Ascending aorta (tissue), 2 donors: ENCODE data around the gene METTL22. TPM values are rescaled to one million over a fixed set of nuclear protein-coding genes. Genes with fewer than 3 reads are reported as not detected.

Experiments
- DNase-seq, 2 donors: peaks; one replicate each; pipeline ENCODE4 v3.0.0-alpha.2; 2019; ENCODE audit warnings: low spot score in 2 of 2
- H3K27ac ChIP-seq, 2 donors: fragments of 200-600 bp; sonication (generic); one replicate each; pipeline ENCODE4 v1.5.1; 2016 to 2017; ENCODE audit warnings: mild to moderate bottlenecking in 1 of 2
- H3K27me3 ChIP-seq: fragments of 200-600 bp; sonication (generic); one replicate; pipeline ENCODE4 v1.5.1; 2017
- H3K36me3 ChIP-seq, 2 donors: fragments of 200-600 bp; sonication (generic); one replicate each; pipeline ENCODE4 v1.5.1; 2016
- H3K4me1 ChIP-seq, 2 donors: fragments of 200-600 bp; sonication (generic); one replicate each; pipeline ENCODE4 v1.5.1; 2016 to 2017; ENCODE audit warnings: mild to moderate bottlenecking in 1 of 2
- H3K4me3 ChIP-seq, 2 donors: fragments of 200-600 bp; sonication (generic); one replicate each; pipeline ENCODE4 v1.5.1; 2016 to 2017; ENCODE audit warnings: mild to moderate bottlenecking in 1 of 2
- H3K9me3 ChIP-seq, 2 donors: fragments of 200-600 bp; sonication (generic); one replicate each; pipeline ENCODE4 v1.5.1; 2016
- CTCF ChIP-seq, 3 experiments: fragments of 200-600 bp in 2 of 3; fragments of 450-650 bp in 1 of 3; sonication (generic) in 2 of 3; IDR thresholded peaks; one replicate each; pipeline ENCODE4 v1.5.1; 2016 to 2019; ENCODE audit warnings: antibody characterized with exemption in 3 of 3, mild to moderate bottlenecking in 1 of 3, moderate library complexity in 1 of 3
- intact Hi-C: fragments of 100-400 bp; cut with DNase I; formaldehyde crosslinking; loops from one replicate; pipeline ENCODE4 v1.15.1; 2023
- total RNA-seq: library from RNA; depleted of rRNA; stranded (reverse); fragments of >200 nt; gene quantifications from one replicate; pipeline ENCODE4 v1.1.0, GENCODE V29; 2016

Gene METTL22
- total RNA-seq, 1 donor from 2014 or later, result 31.7 TPM

DNA sequence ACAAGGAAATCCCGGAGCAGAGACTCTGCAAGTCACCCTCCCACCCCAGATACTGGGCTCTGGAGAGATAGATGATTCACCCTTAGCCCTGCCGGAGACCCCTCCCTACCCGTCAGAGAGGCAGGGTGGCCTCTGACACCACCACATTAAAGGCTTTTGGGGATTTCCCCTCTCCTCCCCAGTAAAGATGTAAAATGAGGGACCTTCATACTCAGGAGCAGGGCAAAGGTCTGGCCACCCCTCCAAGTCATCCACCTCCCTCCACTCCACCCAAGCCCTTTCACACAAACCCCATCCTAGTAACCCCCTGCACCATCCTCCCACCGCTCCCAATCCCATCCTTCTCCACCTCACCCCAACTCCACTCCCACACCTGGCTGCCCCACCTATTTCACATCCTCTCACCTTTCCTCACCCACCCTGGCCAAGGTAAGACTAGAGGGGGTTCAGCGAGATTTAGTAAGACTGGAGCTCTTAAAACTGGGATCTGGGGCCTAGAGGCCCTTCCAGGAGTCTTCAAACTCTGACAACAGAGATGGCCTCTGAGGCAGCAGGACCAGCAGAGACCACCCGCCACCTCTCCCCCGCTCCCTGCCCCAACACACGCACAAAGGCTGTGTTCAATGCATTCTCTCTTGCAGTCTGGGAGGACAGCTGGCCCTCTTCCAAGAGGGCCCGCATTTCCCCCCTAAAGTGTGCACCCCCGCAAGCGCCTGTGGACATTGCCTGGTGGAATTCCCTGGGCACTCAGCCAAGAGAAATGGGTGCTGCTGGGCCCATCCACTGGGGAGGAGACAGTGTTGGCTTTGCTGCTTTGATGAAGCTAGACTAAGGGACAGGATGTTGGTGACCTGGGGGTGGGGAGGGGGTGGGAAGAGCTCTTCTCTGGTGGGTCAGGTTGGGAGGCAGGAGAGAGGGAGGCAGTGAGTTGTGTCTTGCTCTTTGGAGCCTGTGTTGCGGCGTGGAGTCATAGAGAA, 54.0 kb downstream of the METTL22 start:
- intact Hi-C loops, result loop anchor here (2.0 kb wide), 3 partner anchors 55 to 193 kb away; partner anchors contain the start of genes CARHSP1, METTL22, PMM2 and TMEM186
- peak overlapping the region; percentile 75 to 84 for H3K4me3 ChIP-seq
- H3K4me1 ChIP-seq, result peaks cover 0 to 11% of the 10 kb centered on the region in 2 donors

GRCh38 chr16:8676160-8676547, 54.7 kb downstream of the METTL22 start:
- Histone ChIP-seq H3K4me3 (no peak overlapping the region), H3K9me3 (no peaks in the 10 kb centered on the region), H3K4me1 (peaks cover 0 to 11% of the 10 kb centered on the region in 2 donors), H3K36me3 (no peaks in the 10 kb centered on the region), H3K27ac (no peak overlapping the region), H3K27me3 (no peaks in the 10 kb centered on the region)
- intact Hi-C loops, result no loop called here
- no peak for TF ChIP-seq CTCF (IDR thresholded peaks at IDR 0.05)
- DNase-seq, result no peak

More for the DNA sequence above, 54.0 kb downstream of the METTL22 start:
- H3K9me3 ChIP-seq, result no peaks in the 10 kb centered on the region
- H3K27me3 ChIP-seq, result no peaks in the 10 kb centered on the region
- H3K36me3 ChIP-seq, result no peaks in the 10 kb centered on the region
- TF ChIP-seq CTCF (IDR thresholded peaks at IDR 0.05), result no peak
- H3K27ac ChIP-seq, result no peak overlapping the region
- no peak for DNase-seq

GRCh38 chr16:8676737-8677375, 55.4 kb downstream of the METTL22 start:
- no peaks in the 10 kb centered on the region for H3K36me3 ChIP-seq
- H3K4me1 ChIP-seq, result peaks cover 0 to 11% of the 10 kb centered on the region in 2 donors
- DNase-seq, result no peak
- H3K27me3 ChIP-seq, result no peaks in the 10 kb centered on the region
- no peak for TF ChIP-seq CTCF (IDR thresholded peaks at IDR 0.05)
- no peak overlapping the region for H3K27ac ChIP-seq
- no peak overlapping the region for H3K4me3 ChIP-seq
- no peaks in the 10 kb centered on the region for H3K9me3 ChIP-seq
- intact Hi-C loops, result no loop called here

DNA sequence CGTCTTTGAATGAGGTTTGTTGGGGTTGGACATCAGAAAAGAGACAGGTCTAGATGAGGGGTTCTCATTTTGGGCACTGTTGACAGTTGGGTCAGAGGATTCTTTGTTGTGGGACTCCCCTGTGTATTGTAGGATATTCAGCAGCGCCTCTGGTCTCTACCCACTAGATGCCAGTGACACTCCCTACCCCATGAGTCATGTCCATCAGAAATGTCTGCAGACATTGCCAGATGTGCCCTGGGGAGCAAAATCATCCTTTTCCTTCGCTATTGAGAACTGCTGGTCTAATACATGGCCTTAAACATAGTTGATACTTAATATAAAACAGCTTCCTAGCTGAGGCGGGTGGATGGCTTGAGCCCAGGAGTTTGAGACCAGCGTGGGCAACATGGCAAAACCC, 56.0 kb downstream of the METTL22 start:
- Histone ChIP-seq H3K27ac (no peak overlapping the region), H3K36me3 (no peaks in the 10 kb centered on the region), H3K4me3 (no peak overlapping the region), H3K9me3 (no peaks in the 10 kb centered on the region), H3K4me1 (peaks cover 0 to 11% of the 10 kb centered on the region in 2 donors), H3K27me3 (no peaks in the 10 kb centered on the region)
- TF ChIP-seq CTCF (IDR thresholded peaks at IDR 0.05), result no peak
- intact Hi-C loops, result no loop called here
- no peak for DNase-seq

DNA sequence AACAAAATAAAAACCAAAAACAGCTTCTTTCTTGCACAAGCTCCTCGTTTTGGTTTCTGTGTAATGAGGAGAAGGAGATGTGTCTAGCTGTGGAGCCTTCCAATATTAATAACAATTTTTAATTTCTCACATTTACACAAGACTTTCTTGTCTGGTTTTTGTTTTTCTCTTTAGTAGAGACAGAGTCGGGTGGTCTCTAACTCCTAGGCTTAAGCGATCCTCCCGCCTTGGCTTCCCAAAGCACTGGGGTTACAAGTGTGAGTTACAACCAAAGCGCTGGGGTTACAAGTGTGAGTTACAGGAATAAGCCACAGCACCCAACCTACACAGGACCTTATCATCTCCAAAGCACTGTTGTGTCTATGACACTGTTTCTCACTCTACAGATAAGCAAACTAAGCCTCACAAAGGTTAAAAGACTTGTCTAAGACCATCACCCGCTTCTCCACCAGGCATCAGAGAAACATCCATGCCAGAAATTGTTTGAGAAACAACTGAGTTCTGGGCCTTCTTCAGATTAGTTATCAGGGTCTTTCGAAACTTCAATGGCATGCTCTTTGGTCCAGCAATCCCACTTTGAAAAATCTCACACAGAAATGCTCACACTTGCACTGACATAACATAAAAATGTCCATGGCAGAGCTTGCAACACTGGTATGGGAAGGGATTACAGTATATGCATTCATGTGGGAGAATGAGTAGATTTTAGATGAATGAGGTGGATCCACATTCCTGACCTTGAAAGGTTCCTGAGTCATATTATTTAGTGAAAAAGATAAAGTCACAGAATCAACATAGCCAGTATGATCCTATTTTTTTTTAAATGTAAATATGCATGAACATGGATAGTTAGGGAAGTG, 56.8 kb downstream of the METTL22 start:
- no peak overlapping the region for H3K4me3 ChIP-seq
- H3K36me3 ChIP-seq, result no peaks in the 10 kb centered on the region
- intact Hi-C loops, result no loop called here
- DNase-seq, result no peak
- peaks cover 0 to 11% of the 10 kb centered on the region in 2 donors for H3K4me1 ChIP-seq
- H3K27ac ChIP-seq, result no peak overlapping the region
- H3K27me3 ChIP-seq, result no peaks in the 10 kb centered on the region
- H3K9me3 ChIP-seq, result no peaks in the 10 kb centered on the region
- TF ChIP-seq CTCF (IDR thresholded peaks at IDR 0.05), result no peak
